ENCODE results near the gene PCSK1. TPM values are rescaled to one million over a fixed set of nuclear protein-coding genes. Genes with fewer than 3 reads are reported as not detected.
A peak's percentile ranks its signal among the peaks of the same experiment; 100 is the strongest.
"Not testable (repeated sequence)": the region's sequence is repeated elsewhere in the genome, so short reads cannot be mapped to it uniquely, and the experiment has no call there.

PCSK1 gene
- total and polyA plus RNA-seq, 3 experiments from 2014 or later: not detected

DNA sequence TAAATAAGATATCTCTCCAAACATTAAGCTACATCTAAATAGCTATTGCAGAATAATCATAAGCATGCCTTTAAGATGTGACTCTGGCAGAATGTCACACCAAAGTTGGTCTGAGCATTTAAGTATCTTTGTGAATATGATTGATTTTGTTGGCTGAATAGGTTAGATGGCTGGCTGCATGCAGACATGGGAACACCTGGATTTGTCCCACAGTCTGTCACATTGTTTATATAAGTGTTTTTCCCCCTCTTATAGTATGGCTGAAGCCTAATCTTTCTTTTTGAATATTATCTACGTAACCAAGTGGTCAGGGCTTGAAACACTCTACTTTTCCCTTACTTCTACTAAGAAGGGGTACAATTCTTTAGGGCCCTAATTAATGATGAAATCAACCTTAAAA lies 36.2 kb downstream of the PCSK1 start:
- no peak overlapping the region for H3K27ac ChIP-seq (ENCODE audit: low read depth, low read length)
- H3K27me3 Mint-ChIP-seq: peaks cover 3 to 22% of the 10 kb centered on the region in 2 donors
- H3K9me3 Mint-ChIP-seq: peaks cover 2 to 8% (median 3%) of the 10 kb centered on the region in 5 donors
- H3K9me3 ChIP-seq (ENCODE audit: low read length): no peaks in the 10 kb centered on the region
- peaks cover 0 to 10% (median 0%) of the 10 kb centered on the region in 3 donors for H3K36me3 Mint-ChIP-seq
- no peak for DNase-seq
- H3K4me1 Mint-ChIP-seq: no peaks in the 10 kb centered on the region
- H3K36me3 ChIP-seq (ENCODE audit: insufficient read depth, low read length): no peaks in the 10 kb centered on the region
- ChIA-PET POLR2A (no interaction called here), CTCF (no interaction called here)
- H3K4me1 ChIP-seq (ENCODE audit: insufficient read depth, low read length): no peaks in the 10 kb centered on the region
- no peak overlapping the region for H3K4me3 ChIP-seq (ENCODE audit: low read length)
- no peak overlapping the region for H3K27ac Mint-ChIP-seq
- no peak overlapping the region for H3K4me3 Mint-ChIP-seq
- no peaks in the 10 kb centered on the region for H3K27me3 ChIP-seq (ENCODE audit: insufficient read depth, low read length, poor library complexity, severe bottlenecking)

DNA sequence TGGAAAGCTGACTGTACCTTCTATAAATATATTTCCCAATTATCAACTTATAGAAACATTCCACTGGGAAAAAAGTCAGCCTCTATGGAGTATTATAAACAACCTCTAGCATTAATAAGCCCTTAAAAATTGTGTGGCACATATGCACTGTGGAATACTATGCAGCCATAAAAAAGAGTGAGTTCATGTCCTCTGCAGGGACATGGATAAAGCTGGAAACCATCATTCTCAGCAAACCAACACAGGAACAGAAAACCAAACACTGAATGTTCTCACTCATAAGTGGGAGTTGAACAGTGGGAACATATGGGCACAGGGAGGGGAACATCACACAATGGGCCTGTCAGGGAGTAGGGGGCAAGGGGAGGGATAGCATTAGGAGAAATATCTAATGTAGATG lies 37.8 kb downstream of the PCSK1 start:
- H3K27ac ChIP-seq (ENCODE audit: low read depth, low read length); H3K9me3 ChIP-seq (ENCODE audit: low read length); H3K4me3 Mint-ChIP-seq; H3K9me3 Mint-ChIP-seq; H3K4me1 ChIP-seq (ENCODE audit: insufficient read depth, low read length); H3K36me3 Mint-ChIP-seq; H3K36me3 ChIP-seq (ENCODE audit: insufficient read depth, low read length); POLR2A ChIA-PET; CTCF ChIA-PET; H3K4me1 Mint-ChIP-seq; H3K27me3 ChIP-seq (ENCODE audit: insufficient read depth, low read length, poor library complexity, severe bottlenecking); DNase-seq; H3K27ac Mint-ChIP-seq; H3K4me3 ChIP-seq (ENCODE audit: low read length): not testable (repeated sequence)
- peaks cover 3 to 30% of the 10 kb centered on the region in 2 donors for H3K27me3 Mint-ChIP-seq

DNA sequence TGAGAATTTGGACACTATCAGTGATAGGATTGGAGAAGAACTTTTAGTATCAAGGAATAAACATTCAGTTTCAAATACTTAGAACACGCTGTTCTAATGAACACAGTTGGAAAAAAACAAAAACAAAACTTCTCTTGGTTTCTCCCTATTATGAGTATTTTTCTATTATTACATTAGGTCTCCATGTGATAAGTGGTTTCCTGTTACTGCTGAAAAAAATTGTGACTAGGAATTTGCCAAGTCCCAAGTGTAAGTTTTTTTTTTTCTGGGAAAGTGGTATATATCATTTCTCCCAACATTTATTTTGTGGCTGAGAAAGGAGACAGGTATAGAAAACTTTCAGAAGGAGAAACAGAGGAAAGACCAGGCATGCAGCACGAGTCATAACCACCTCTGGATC lies 41.1 kb downstream of the PCSK1 start:
- no peak for DNase-seq
- Mint-ChIP-seq H3K27ac (peak overlapping the region in 1 of 8 donors; percentile 20), H3K4me3 (no peak overlapping the region), H3K36me3 (peaks cover 0 to 10% (median 0%) of the 10 kb centered on the region in 3 donors), H3K4me1 (no peaks in the 10 kb centered on the region), H3K9me3 (peaks cover 2 to 8% (median 3%) of the 10 kb centered on the region in 5 donors), H3K27me3 (peaks cover 3 to 37% of the 10 kb centered on the region in 2 donors)
- H3K36me3 ChIP-seq (ENCODE audit: insufficient read depth, low read length): no peaks in the 10 kb centered on the region
- ChIA-PET CTCF (interaction anchor here (1.5 kb wide), 1 partner anchor 210 kb away, joined by 3 read pairs; no protein-coding TSS in a partner anchor), POLR2A (no interaction called here)
- no peaks in the 10 kb centered on the region for H3K9me3 ChIP-seq (ENCODE audit: low read length)
- no peaks in the 10 kb centered on the region for H3K4me1 ChIP-seq (ENCODE audit: insufficient read depth, low read length)
- H3K27ac ChIP-seq (ENCODE audit: low read depth, low read length): no peak overlapping the region
- H3K27me3 ChIP-seq (ENCODE audit: insufficient read depth, low read length, poor library complexity, severe bottlenecking): no peaks in the 10 kb centered on the region
- no peak overlapping the region for H3K4me3 ChIP-seq (ENCODE audit: low read length)

DNA sequence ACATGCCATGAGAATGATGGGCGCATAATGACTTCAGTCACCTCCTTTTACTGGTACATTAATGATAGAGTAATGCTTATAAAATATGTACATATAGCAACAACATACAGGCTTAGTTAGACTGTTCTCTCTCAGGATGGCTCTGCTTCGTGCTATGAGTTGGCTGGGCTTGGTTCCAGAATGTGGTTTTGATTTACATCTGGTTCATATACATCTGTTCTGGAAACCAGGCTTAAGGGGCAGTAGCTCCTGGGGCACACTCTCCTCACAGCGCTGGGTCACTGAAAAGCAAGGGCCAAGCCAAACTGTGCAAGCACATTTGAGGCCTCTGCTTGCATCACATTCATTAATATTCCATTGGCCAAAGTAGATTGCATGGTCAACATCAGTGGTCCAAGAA lies 44.9 kb downstream of the PCSK1 start:
- peaks cover 5 to 31% of the 10 kb centered on the region in 2 donors for H3K27me3 Mint-ChIP-seq
- no peak for DNase-seq
- no peak overlapping the region for H3K27ac Mint-ChIP-seq
- peaks cover 0 to 2% (median 0%) of the 10 kb centered on the region in 3 donors for H3K36me3 Mint-ChIP-seq
- Histone ChIP-seq H3K36me3 (ENCODE audit: insufficient read depth, low read length) (no peaks in the 10 kb centered on the region), H3K27me3 (ENCODE audit: insufficient read depth, low read length, poor library complexity, severe bottlenecking) (no peaks in the 10 kb centered on the region), H3K4me3 (ENCODE audit: low read length) (no peak overlapping the region), H3K9me3 (ENCODE audit: low read length) (no peaks in the 10 kb centered on the region), H3K4me1 (ENCODE audit: insufficient read depth, low read length) (no peaks in the 10 kb centered on the region), H3K27ac (ENCODE audit: low read depth, low read length) (no peak overlapping the region)
- no peak overlapping the region for H3K4me3 Mint-ChIP-seq
- POLR2A ChIA-PET: no interaction called here
- no peaks in the 10 kb centered on the region for H3K4me1 Mint-ChIP-seq
- CTCF ChIA-PET: no interaction called here
- H3K9me3 Mint-ChIP-seq: no peaks in the 10 kb centered on the region

GRCh38 chr5:96387616-96388015 lies 45.4 kb downstream of the PCSK1 start:
- Histone ChIP-seq H3K27ac (ENCODE audit: low read depth, low read length) (no peak overlapping the region), H3K9me3 (ENCODE audit: low read length) (no peaks in the 10 kb centered on the region), H3K4me3 (ENCODE audit: low read length) (no peak overlapping the region), H3K36me3 (ENCODE audit: insufficient read depth, low read length) (no peaks in the 10 kb centered on the region), H3K4me1 (ENCODE audit: insufficient read depth, low read length) (no peaks in the 10 kb centered on the region), H3K27me3 (ENCODE audit: insufficient read depth, low read length, poor library complexity, severe bottlenecking) (no peaks in the 10 kb centered on the region)
- ChIA-PET POLR2A (no interaction called here), CTCF (no interaction called here)
- DNase-seq: no peak
- peaks cover 7 to 33% of the 10 kb centered on the region in 2 donors for H3K27me3 Mint-ChIP-seq
- H3K9me3 Mint-ChIP-seq: no peaks in the 10 kb centered on the region
- peaks cover 0 to 2% (median 0%) of the 10 kb centered on the region in 3 donors for H3K36me3 Mint-ChIP-seq
- no peaks in the 10 kb centered on the region for H3K4me1 Mint-ChIP-seq
- no peak overlapping the region for H3K27ac Mint-ChIP-seq
- no peak overlapping the region for H3K4me3 Mint-ChIP-seq

DNA sequence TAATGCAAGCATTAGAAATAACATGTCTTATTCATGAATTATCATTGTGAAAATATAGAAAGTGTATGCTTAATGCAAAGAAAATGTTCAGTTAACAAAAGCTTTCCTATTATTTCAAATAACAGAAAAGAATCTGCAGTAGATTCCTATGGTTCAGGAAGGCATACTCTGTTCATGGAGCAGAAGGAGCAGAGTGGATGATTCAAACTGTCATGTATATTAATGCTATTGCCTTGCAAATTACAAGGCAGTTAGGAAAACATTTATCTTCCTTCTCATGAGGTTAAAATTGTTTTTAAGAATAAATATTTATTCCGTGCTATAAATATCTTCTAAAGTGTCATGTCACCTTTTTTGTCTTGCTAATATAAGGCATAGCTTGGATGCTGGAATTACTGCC lies 47.5 kb downstream of the PCSK1 start:
- Histone ChIP-seq H3K9me3 (ENCODE audit: low read length) (no peaks in the 10 kb centered on the region), H3K4me3 (ENCODE audit: low read length) (no peak overlapping the region), H3K27ac (ENCODE audit: low read depth, low read length) (no peak overlapping the region), H3K36me3 (ENCODE audit: insufficient read depth, low read length) (no peaks in the 10 kb centered on the region), H3K4me1 (ENCODE audit: insufficient read depth, low read length) (no peaks in the 10 kb centered on the region), H3K27me3 (ENCODE audit: insufficient read depth, low read length, poor library complexity, severe bottlenecking) (no peaks in the 10 kb centered on the region)
- H3K27ac Mint-ChIP-seq: no peak overlapping the region
- POLR2A ChIA-PET: no interaction called here
- H3K36me3 Mint-ChIP-seq: peaks cover 0 to 2% (median 0%) of the 10 kb centered on the region in 3 donors
- H3K9me3 Mint-ChIP-seq: no peaks in the 10 kb centered on the region
- DNase-seq: no peak
- peaks cover 7 to 27% of the 10 kb centered on the region in 2 donors for H3K27me3 Mint-ChIP-seq
- CTCF ChIA-PET: no interaction called here
- peaks cover 2 to 6% (median 4%) of the 10 kb centered on the region in 3 donors for H3K4me1 Mint-ChIP-seq
- H3K4me3 Mint-ChIP-seq: no peak overlapping the region

DNA sequence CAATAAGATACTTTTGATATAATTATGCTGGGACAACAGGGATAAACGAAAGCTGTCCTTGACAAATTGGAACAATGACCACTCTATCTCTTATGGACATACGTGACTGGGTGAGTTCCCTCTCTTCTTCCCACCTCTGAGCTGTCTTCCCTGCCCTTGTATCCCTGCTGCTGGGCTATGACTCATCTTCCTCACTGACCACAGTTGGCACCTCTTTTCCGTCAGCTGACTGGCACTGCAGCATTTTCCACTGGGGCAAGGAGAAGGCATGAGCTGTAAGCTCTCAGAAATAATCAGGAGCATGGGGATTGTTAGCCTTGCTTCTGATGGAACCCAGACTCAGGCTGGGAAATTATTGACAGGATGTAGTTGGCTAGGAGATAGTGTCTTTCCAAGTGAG lies 48.7 kb downstream of the PCSK1 start:
- H3K27ac ChIP-seq (ENCODE audit: low read depth, low read length): no peak overlapping the region
- POLR2A ChIA-PET: no interaction called here
- H3K36me3 ChIP-seq (ENCODE audit: insufficient read depth, low read length): no peaks in the 10 kb centered on the region
- Mint-ChIP-seq H3K9me3 (no peaks in the 10 kb centered on the region), H3K4me1 (peaks cover 2 to 6% (median 4%) of the 10 kb centered on the region in 3 donors), H3K27me3 (peaks cover 7 to 27% of the 10 kb centered on the region in 2 donors), H3K4me3 (no peak overlapping the region), H3K36me3 (peaks cover 0 to 2% (median 0%) of the 10 kb centered on the region in 3 donors), H3K27ac (no peak overlapping the region)
- H3K27me3 ChIP-seq (ENCODE audit: insufficient read depth, low read length, poor library complexity, severe bottlenecking): no peaks in the 10 kb centered on the region
- H3K9me3 ChIP-seq (ENCODE audit: low read length): no peaks in the 10 kb centered on the region
- CTCF ChIA-PET: no interaction called here
- H3K4me1 ChIP-seq (ENCODE audit: insufficient read depth, low read length): no peaks in the 10 kb centered on the region
- no peak for DNase-seq
- H3K4me3 ChIP-seq (ENCODE audit: low read length): no peak overlapping the region

DNA sequence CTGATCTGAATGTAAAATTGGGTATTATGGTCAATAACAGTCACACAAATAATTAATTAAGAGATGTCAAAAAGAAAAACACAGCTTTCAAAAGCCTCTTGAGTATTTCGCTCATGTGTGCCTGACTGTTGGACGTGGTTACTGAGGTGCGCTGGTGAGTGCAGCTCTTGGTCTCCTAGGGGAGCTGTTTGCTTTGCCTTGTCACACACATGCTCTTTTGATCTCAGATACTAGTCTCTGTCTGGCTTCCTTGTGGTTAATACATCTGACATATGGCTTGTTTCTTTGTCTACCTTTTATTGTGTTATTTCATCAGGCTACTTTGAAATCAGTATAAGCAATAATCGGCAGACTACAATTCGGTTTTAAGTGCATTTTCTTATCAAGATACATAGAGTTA lies 51.5 kb downstream of the PCSK1 start:
- peaks cover 10 to 26% of the 10 kb centered on the region in 2 donors for H3K27me3 Mint-ChIP-seq
- no peaks in the 10 kb centered on the region for H3K4me1 ChIP-seq (ENCODE audit: insufficient read depth, low read length)
- no peaks in the 10 kb centered on the region for H3K36me3 ChIP-seq (ENCODE audit: insufficient read depth, low read length)
- no peak overlapping the region for H3K4me3 ChIP-seq (ENCODE audit: low read length)
- H3K4me1 Mint-ChIP-seq: peaks cover 2 to 6% (median 4%) of the 10 kb centered on the region in 3 donors
- H3K27ac ChIP-seq (ENCODE audit: low read depth, low read length): no peak overlapping the region
- no peak overlapping the region for H3K27ac Mint-ChIP-seq
- CTCF ChIA-PET: interaction anchor here (0.6 to 2.0 kb wide), 2 partner anchors 154 to 220 kb away, joined by 3 to 5 read pairs; no protein-coding TSS in a partner anchor
- POLR2A ChIA-PET: no interaction called here
- peaks cover 0 to 2% (median 0%) of the 10 kb centered on the region in 3 donors for H3K36me3 Mint-ChIP-seq
- H3K9me3 ChIP-seq (ENCODE audit: low read length): no peaks in the 10 kb centered on the region
- no peak for DNase-seq
- H3K9me3 Mint-ChIP-seq: no peaks in the 10 kb centered on the region
- no peak overlapping the region for H3K4me3 Mint-ChIP-seq
- H3K27me3 ChIP-seq (ENCODE audit: insufficient read depth, low read length, poor library complexity, severe bottlenecking): no peaks in the 10 kb centered on the region

GRCh38 chr5:96379896-96380295 lies 53.2 kb downstream of the PCSK1 start:
- H3K36me3 Mint-ChIP-seq: peaks cover 0 to 2% (median 0%) of the 10 kb centered on the region in 3 donors
- Histone ChIP-seq H3K27ac (ENCODE audit: low read depth, low read length) (no peak overlapping the region), H3K36me3 (ENCODE audit: insufficient read depth, low read length) (no peaks in the 10 kb centered on the region), H3K27me3 (ENCODE audit: insufficient read depth, low read length, poor library complexity, severe bottlenecking) (no peaks in the 10 kb centered on the region), H3K4me1 (ENCODE audit: insufficient read depth, low read length) (peaks cover 4% of the 10 kb centered on the region), H3K4me3 (ENCODE audit: low read length) (no peak overlapping the region), H3K9me3 (ENCODE audit: low read length) (no peaks in the 10 kb centered on the region)
- DNase-seq: no peak
- POLR2A ChIA-PET: no interaction called here
- no peaks in the 10 kb centered on the region for H3K9me3 Mint-ChIP-seq
- CTCF ChIA-PET: no interaction called here
- no peak overlapping the region for H3K27ac Mint-ChIP-seq
- no peak overlapping the region for H3K4me3 Mint-ChIP-seq
- H3K4me1 Mint-ChIP-seq: peaks cover 6 to 17% (median 12%) of the 10 kb centered on the region in 3 donors
- peaks cover 10 to 22% of the 10 kb centered on the region in 2 donors for H3K27me3 Mint-ChIP-seq

All from CD8-positive, alpha-beta memory T cell (primary cell).